ENCODE measurements around the gene COL1A1. TPM values are rescaled to one million over a fixed set of nuclear protein-coding genes. Genes with fewer than 3 reads are reported as not detected.

Gene COL1A1
- polyA plus RNA-seq, 3 donors, result not detected

DNA sequence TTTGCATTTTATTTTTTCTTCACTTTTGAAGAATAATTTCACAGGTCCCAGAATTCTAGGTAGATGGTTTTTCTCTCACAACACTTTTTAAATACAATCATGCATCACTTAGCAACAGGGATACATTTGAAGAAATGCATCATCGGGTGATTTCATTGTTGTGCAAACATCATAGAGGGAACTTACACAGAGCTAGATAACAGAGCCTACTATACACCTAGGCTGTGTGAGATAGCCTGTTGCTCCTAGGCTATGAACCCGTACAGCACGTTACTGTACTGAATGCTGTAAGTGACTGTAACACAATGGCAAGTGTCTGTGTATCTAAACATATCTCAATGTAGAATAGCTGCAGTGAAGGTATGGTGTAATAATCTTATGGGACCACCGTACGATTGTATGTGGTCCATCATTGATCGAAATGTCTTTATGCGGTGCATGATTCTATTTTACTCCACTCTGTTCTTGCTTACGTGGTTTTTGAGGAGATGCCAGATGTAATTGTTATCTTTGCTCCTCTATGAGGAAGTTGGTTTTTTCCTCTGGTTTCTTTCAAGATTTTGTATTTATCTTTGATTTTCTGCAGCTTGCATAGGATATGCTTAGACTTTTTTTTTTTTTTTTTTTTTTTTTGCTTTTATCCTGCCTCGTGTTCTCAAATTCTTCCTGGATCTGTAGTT lies 37.3 kb upstream of the COL1A1 start:
- WGBS (ENCODE audit: insufficient coverage), result no CpG with 5 or more reads among the region's 9 CpGs
- Mint-ChIP-seq H3K27me3 (ENCODE audit: low read depth in 3 of 3) (peaks cover 13 to 32% (median 28%) of the 10 kb centered on the region in 3 donors), H3K9me3 (peaks cover 0 to 18% (median 10%) of the 10 kb centered on the region in 7 donors), H3K4me1 (no peaks in the 10 kb centered on the region), H3K4me3 (no peak overlapping the region), H3K36me3 (no peaks in the 10 kb centered on the region), H3K27ac (no peak overlapping the region)
- intact Hi-C loops (cut with micrococcal nuclease), result no loop called here
- no peak overlapping the region for H2AFZ ChIP-seq (ENCODE audit: insufficient read depth, low read depth, low read length, poor library complexity, severe bottlenecking)
- no peaks in the 10 kb centered on the region for H3K36me3 ChIP-seq (replicated peaks in 1 of 2; ENCODE audit: control insufficient read depth in 1 of 2, insufficient read depth in 2 of 2, low read length in 2 of 2)
- TF ChIP-seq, protein P1, sequence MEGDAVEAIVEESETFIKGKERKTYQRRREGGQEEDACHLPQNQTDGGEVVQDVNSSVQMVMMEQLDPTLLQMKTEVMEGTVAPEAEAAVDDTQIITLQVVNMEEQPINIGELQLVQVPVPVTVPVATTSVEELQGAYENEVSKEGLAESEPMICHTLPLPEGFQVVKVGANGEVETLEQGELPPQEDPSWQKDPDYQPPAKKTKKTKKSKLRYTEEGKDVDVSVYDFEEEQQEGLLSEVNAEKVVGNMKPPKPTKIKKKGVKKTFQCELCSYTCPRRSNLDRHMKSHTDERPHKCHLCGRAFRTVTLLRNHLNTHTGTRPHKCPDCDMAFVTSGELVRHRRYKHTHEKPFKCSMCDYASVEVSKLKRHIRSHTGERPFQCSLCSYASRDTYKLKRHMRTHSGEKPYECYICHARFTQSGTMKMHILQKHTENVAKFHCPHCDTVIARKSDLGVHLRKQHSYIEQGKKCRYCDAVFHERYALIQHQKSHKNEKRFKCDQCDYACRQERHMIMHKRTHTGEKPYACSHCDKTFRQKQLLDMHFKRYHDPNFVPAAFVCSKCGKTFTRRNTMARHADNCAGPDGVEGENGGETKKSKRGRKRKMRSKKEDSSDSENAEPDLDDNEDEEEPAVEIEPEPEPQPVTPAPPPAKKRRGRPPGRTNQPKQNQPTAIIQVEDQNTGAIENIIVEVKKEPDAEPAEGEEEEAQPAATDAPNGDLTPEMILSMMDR (IDR thresholded peaks at IDR 0.05), result no peak
- no peaks in the 10 kb centered on the region for H4K20me1 ChIP-seq (ENCODE audit: insufficient read depth, low read length)
- peaks cover 3% of the 10 kb centered on the region in 2 donors for H3K27me3 ChIP-seq (ENCODE audit: control insufficient read depth in 2 of 2, insufficient read depth in 2 of 2, low read length in 2 of 2)
- no peak overlapping the region for H3K9ac ChIP-seq (ENCODE audit: insufficient read depth, low read length, poor library complexity, severe bottlenecking)
- no peak overlapping the region for H3K4me2 ChIP-seq (replicated peaks; ENCODE audit: extremely low read depth, low read length, poor library complexity, severe bottlenecking)
- no peak overlapping the region for H3K27ac ChIP-seq (ENCODE audit: low read depth in 1 of 2, low read length in 2 of 2)
- no peaks in the 10 kb centered on the region for H3K4me1 ChIP-seq (ENCODE audit: control insufficient read depth in 1 of 2, insufficient read depth in 2 of 2, low read length in 2 of 2)
- peaks cover 6 to 11% of the 10 kb centered on the region in 2 donors for H3K9me3 ChIP-seq (replicated peaks in 1 of 2; ENCODE audit: control insufficient read depth in 1 of 2, insufficient read depth in 1 of 2, low read length in 2 of 2)
- no peaks in the 10 kb centered on the region for H3K79me2 ChIP-seq (ENCODE audit: insufficient read depth, low read length)
- H3K4me3 ChIP-seq (replicated peaks in 1 of 3; ENCODE audit: low read depth in 2 of 3, low read length in 3 of 3), result no peak overlapping the region
- DNase-seq, result no peak

DNA sequence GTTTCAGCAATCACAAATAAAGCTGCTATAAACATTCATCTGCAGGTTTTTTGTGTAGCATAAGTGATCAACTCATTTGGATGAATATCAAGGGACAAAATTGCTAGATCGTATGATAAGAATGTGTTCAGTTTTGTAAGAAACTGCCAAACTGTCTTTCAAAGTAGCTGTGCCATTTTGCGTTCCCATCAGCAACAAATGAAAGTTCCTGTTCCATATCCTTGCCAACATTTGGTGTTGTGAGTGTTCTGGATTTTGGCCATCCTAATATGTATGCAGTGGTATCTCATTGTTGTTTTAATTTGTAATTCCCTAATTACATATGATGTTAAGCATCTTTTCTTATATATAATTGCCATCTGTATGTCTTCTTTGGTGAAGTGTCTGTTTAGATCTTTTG lies 36.5 kb upstream of the COL1A1 start:
- no peaks in the 10 kb centered on the region for H3K36me3 ChIP-seq (replicated peaks in 1 of 2; ENCODE audit: control insufficient read depth in 1 of 2, insufficient read depth in 2 of 2, low read length in 2 of 2)
- H3K4me1 Mint-ChIP-seq, result no peaks in the 10 kb centered on the region
- H4K20me1 ChIP-seq (ENCODE audit: insufficient read depth, low read length), result no peaks in the 10 kb centered on the region
- DNase-seq, result no peak
- no peak overlapping the region for H3K4me2 ChIP-seq (replicated peaks; ENCODE audit: extremely low read depth, low read length, poor library complexity, severe bottlenecking)
- H3K4me3 ChIP-seq (replicated peaks in 1 of 3; ENCODE audit: low read depth in 2 of 3, low read length in 3 of 3), result no peak overlapping the region
- H3K9me3 Mint-ChIP-seq, result peaks cover 0 to 18% (median 11%) of the 10 kb centered on the region in 7 donors
- no peaks in the 10 kb centered on the region for H3K79me2 ChIP-seq (ENCODE audit: insufficient read depth, low read length)
- TF ChIP-seq, protein P1 (IDR thresholded peaks at IDR 0.05), result no peak
- peaks cover 13 to 32% (median 28%) of the 10 kb centered on the region in 3 donors for H3K27me3 Mint-ChIP-seq (ENCODE audit: low read depth in 3 of 3)
- no peaks in the 10 kb centered on the region for H3K36me3 Mint-ChIP-seq
- intact Hi-C loops (cut with micrococcal nuclease), result no loop called here
- H3K4me1 ChIP-seq (ENCODE audit: control insufficient read depth in 1 of 2, insufficient read depth in 2 of 2, low read length in 2 of 2), result no peaks in the 10 kb centered on the region
- 17% methylated on average over 1 of the region's 2 CpGs for WGBS (ENCODE audit: insufficient coverage)
- H2AFZ ChIP-seq (ENCODE audit: insufficient read depth, low read depth, low read length, poor library complexity, severe bottlenecking), result no peak overlapping the region
- H3K4me3 Mint-ChIP-seq, result peak overlapping the region in 1 of 2 donors; percentile 3
- no peak overlapping the region for H3K27ac ChIP-seq (ENCODE audit: low read depth in 1 of 2, low read length in 2 of 2)
- H3K9ac ChIP-seq (ENCODE audit: insufficient read depth, low read length, poor library complexity, severe bottlenecking), result no peak overlapping the region
- H3K9me3 ChIP-seq (replicated peaks in 1 of 2; ENCODE audit: control insufficient read depth in 1 of 2, insufficient read depth in 1 of 2, low read length in 2 of 2), result peaks cover 6 to 11% of the 10 kb centered on the region in 2 donors
- no peak overlapping the region for H3K27ac Mint-ChIP-seq
- peaks cover 3 to 6% of the 10 kb centered on the region in 2 donors for H3K27me3 ChIP-seq (ENCODE audit: control insufficient read depth in 2 of 2, insufficient read depth in 2 of 2, low read length in 2 of 2)

Measured in CD14-positive monocyte (primary cell).